GM19324 (cell line): ENCODE results near the gene NNAT.

Experiments used
- ATAC-seq: cut with Tn5 transposase; IDR thresholded peaks from one replicate; pipeline ENCODE4 v1.9.1; 2021; ENCODE audit warnings: mild to moderate bottlenecking, moderate library complexity; ENCODE audit not compliant: unreplicated experiment, low FRiP score

NNAT gene

GRCh38 chr20:37501940-37502339 lies 19.1 kb upstream of the NNAT start:
- no peak for ATAC-seq

DNA sequence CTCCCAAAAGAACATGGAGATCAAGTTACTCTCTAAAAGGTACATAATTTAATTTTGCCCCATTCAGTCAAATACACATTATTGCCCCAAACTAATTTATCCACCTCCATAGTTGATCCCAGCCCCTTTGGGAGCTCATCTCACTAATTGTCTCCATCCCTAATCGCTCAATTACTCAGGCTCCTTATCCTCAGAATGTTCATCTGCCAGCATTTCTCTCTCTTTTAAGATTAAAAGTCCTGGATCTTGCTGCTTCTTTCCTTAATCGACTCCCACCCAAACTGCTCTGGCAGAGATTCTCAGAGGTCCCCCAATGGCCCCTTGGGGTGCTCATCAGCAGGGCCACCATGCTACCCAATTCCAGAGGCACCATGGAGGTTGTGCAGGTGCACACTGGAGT lies 18.4 kb upstream of the NNAT start:
- ATAC-seq: no peak

GRCh38 chr20:37503256-37503927 lies 17.7 kb upstream of the NNAT start:
- no peak for ATAC-seq

GRCh38 chr20:37504404-37505096 lies 16.5 kb upstream of the NNAT start:
- ATAC-seq: no peak

GRCh38 chr20:37505263-37506151 lies 15.5 kb upstream of the NNAT start:
- no peak for ATAC-seq

DNA sequence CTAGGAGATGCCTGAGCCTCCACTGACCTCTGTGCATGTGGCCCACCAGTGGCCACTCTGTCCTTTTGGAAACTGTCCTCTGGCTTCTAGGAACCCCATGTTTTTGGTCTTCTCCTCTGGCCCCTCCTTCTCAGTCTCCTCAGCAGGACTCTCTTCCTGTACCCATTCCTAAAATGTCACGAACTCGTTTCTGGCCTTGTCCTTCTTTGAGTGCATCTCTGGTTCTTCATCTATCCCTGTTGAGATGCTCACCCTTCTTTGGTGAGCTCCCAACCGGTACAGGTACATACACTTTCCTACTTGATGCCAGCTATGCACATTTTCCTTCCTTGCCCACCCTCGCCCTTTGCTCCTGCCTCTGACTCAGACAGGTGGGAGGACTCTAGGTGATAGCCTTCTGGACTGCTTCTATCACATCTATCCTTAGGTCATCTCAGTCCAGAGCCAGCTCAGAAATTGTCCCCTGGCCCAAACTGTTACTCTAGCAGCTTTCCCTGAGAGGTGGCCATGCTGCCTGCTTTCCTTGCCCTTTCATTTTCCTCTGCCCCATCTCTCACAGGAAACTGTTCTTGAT lies 14.8 kb upstream of the NNAT start:
- no peak for ATAC-seq

GRCh38 chr20:37510226-37510625 lies 10.8 kb upstream of the NNAT start:
- no peak for ATAC-seq

DNA sequence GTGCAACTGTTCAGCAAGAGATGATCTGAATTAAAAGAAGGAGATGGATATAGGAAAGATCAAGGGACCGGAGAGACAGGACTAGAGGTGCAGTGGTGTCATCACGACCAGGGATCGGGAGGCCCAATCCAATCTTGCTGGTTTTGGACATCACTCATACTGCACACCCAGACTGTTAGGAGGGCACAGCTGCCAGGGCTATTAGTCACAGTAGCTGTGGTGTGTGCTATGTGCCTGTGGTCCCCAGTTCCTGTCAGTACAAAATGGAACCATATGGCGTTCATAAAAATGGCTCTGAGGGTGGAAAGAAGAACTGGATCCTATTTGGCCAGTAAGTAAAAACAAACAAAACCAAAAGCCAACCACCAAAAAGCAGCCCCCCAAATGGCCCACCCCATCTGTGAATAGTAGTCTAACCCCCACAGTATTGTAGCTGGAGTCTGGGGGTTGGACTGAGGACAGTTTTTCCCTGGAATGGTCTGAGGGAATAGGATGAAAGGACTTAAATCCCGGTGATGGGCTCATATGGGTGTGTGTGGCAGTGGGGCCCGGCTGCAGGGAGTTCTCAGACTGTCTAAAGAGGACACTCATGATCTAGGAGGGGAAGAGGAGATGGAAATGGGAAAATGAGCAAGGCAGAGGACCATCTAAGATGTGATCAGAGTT lies 9.3 kb upstream of the NNAT start:
- ATAC-seq: no peak

GRCh38 chr20:37513779-37514359 lies 7.2 kb upstream of the NNAT start:
- ATAC-seq: no peak

DNA sequence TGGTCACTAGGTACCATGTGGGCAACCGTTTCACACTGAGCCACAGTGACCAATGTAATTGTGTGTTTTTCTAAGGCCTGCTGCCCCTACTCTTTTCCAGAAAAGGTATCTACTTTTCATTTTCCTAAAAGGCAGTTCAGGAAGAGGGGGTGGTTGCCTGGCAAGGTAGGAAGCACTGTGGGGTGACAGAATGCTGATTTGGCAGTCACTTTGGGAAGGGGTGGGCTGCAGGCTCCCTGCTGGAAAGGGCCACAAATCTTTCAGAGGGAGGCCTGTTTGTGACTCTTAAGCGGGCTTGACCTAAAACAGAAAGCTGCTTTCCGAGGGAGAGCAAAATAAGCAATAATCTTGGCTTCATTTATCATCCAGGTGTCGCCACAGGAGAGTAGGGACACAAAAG lies 5.2 kb upstream of the NNAT start:
- ATAC-seq: no peak

- no peak for ATAC-seq
These were observed 4.0 kb upstream of the NNAT start for GRCh38 chr20:37516811-37517750.

- ATAC-seq: no peak
These were observed 3.0 kb upstream of the NNAT start for GRCh38 chr20:37518059-37518458.

GRCh38 chr20:37518606-37519507 lies 2.2 kb upstream of the NNAT start:
- ATAC-seq: no peak

- no peak for ATAC-seq
These were observed 1.3 kb upstream of the NNAT start for GRCh38 chr20:37519508-37520418.

DNA sequence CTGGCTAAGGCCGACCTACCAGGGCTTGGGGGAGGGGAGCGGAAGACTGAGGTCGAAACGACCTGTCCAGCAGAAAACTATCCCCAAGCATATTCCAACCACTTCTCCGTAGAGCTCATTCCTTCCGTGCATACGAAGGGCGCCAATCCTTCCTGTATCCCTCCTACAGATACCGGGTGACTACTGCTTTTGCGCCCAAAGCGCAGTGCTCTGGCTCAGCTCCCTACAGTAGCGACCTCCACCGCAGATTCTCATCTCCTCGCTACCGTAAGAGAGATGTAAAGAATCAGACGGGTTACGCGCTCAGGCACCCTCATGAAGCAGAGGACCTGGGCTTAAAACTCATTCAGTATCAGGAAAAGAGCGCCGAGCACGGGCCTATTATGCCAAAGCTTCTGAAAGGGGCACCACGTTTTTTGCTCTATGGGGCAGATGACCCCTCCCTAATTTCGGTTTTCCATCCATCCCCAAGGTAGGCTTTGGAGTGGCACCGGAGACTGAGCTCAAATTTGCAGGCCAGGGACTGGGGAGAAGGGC lies 563 bp upstream of the NNAT start:
- no peak for ATAC-seq

- no peak for ATAC-seq
These were observed 1.4 kb downstream of the NNAT start for GRCh38 chr20:37522260-37523011.
